GM21447 (cell line): ENCODE results near the gene GPR18.
"Not testable (repeated sequence)": the region's sequence is repeated elsewhere in the genome, so short reads cannot be mapped to it uniquely, and the experiment has no call there.

Source experiments
- ATAC-seq: cut with Tn5 transposase; IDR thresholded peaks from one replicate; pipeline ENCODE4 v1.9.1; 2021; ENCODE audit not compliant: unreplicated experiment

GPR18 gene

DNA sequence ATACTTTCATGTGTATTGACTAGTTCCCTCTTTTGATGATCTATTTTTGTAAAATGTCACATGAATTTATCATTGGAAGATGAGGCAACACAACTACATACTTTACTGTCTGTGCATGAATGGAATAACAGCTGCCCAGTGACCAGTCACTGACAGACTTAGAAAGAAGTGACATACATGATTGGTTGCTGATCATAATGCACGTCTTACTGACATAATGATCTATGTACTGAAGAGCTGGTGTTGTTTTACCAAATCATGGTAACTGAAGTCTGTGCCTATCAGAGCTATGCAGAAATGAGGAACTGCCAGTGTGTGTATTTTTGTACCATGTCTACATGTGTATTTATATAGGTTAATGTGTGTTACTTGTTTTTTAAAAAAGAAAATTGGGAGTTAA lies 26.5 kb downstream of the GPR18 start:
- ATAC-seq, result no peak

DNA sequence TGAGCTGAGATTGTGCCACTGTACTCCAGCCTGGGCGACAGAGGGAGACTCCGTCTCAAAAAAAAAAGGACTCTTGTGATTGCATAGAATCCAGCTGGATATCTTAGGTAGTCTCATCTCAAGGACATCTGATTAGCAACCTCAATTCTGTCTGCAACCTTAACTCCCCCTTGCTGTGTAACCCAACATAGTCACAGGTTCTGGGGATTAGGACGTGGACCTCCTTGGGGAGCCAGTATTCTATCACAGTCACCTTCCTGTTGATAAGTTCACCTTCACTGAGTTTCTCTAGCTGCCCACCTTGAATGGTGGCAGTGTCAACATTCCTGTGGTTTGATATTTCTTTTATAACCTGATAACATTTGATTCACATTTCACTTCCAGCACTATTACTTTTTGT lies 27.2 kb downstream of the GPR18 start:
- no peak for ATAC-seq

DNA sequence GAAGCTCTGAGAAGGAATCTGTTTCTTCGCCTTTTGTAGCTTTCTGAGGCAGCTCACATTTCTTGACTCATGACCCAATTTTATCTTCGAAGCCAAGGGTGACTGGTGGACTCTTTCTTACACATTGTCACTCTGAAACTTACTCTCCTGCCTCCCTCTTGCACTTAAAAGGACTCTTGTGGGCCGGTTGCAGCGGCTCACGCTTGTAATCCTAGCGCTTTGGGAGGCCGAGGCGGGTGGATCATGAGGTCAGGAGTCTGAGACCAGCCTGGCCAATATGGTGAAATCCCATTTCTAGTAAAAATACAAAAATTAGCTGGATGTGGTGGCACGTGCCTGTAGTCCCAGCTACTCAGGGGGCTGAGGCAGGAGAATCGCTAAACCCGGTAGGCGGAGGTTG lies 27.6 kb downstream of the GPR18 start:
- not testable (repeated sequence) for ATAC-seq

- ATAC-seq, result peak; percentile 92
Measured at GRCh38 chr13:99228737-99229691, 29.2 kb downstream of the GPR18 start.

DNA sequence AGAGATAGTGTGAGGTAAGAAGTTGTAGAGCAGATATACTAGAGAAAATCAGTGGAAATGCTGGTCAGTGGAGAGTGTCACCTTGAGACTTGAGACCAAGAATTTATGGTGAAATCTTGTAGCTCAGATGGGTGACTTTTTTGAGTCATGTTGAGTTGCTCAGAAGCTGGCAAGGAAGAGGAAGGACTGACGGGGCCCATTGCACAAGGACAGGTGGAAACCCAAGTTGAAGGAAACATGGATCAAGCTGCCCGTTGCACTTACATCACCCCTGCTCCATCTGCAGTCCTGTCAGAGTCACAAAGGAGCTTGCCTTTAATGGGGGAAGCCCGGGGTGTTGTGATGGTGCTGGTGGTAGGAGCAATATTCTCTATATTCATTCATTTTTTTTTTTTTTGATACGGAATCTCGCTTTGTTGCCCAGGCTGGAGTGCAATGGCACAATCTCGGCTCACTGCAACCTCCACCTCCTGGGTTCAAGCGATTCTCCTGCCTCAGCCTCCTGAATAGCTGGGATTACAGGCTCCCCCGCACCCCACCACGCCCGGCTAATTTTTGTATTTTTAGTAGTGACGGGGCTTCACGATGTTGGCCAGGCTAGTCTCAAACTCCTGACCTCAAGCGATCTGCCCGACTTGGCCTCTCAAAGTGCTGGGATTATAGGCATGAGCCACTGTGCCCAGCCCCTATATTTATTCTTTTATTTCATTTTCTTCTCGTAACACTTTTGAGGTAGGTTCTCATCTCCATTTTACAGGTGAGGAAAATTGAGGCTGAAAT lies 30.1 kb downstream of the GPR18 start:
- ATAC-seq, result no peak

DNA sequence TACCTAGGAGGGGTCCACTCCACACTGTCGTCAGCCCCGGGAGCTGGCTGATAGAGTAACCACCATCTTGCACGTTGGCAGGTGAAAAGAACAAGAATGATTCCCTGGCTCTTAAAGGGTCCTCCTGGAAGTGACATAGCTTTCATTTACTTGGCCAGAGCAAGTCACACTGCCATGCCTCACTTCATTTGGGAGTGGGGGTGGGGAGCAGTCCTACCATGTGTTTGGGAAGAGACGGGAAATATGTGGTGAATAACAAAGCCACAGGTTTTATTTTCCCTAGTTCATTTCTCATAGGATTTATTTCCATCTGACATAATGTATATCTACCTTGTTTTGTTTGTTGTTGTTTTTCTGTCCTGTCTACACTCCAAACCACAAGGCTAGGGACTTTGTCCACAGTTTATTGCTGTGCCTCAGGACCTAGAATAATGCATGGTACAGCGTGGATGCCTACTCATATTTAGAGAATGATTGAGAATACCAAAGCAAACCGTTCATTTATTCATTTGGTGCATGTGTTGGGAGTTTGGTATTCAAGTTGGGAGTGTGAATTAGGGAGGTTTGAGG lies 30.8 kb downstream of the GPR18 start:
- ATAC-seq, result no peak

GRCh38 chr13:99226513-99226912 lies 31.7 kb downstream of the GPR18 start:
- ATAC-seq, result no peak

- no peak for ATAC-seq
Measured at GRCh38 chr13:99225078-99225477, 33.1 kb downstream of the GPR18 start.

- no peak for ATAC-seq
Measured at GRCh38 chr13:99224021-99224420, 34.2 kb downstream of the GPR18 start.

DNA sequence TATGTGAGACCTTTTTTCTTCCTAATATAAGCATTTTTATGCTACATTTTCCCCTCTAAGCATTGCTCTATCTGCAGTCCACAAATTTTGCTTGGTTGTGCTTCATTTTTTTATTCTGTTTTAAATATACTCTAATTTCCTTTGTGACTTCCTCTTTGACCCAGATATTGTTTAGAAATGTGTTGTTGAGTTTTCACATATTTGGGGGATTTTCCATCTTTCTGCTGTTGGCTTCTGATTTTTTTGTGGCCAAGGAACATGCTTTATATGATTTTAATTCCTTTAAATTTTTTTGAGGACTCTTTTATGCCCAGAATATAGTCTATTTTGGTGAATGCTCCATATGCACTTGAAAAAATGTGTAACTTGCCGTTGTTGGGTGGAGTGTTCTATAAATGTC lies 34.6 kb downstream of the GPR18 start:
- no peak for ATAC-seq

GRCh38 chr13:99221567-99222239 lies 36.5 kb downstream of the GPR18 start:
- ATAC-seq, result no peak

DNA sequence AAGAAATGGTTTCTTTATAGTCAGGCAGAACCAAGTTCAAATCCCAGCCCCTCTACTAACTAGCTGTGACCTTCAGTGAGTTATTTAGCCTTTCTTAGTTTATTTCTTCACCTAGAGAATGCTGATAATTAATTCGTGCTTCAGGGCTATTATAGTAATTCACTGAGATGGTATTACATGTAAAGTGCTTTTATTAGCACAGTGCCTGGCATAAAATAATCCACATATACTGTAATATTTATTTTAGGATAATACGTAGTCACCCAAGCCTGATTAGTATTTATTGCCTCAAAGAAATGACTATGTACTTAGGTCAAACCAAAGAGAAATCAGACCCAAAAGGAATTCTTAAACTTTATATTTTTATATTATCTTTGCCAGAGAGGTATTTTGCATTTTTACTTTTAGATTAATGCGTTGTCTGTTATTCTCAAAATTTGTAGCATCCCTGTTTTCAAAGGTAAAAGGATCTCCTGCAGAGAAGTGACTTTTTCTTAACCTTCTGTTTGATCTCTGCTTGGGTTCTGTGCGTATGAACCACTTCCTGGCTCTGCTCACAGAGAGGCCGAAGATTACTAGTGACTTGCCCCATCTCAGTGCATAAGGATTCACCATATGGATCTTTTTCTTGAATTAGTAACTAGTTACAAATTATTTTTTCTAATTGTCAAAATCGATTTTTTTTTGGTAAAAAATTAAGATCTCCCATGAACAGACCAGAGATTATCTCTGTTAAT lies 37.8 kb downstream of the GPR18 start:
- ATAC-seq, result no peak

DNA sequence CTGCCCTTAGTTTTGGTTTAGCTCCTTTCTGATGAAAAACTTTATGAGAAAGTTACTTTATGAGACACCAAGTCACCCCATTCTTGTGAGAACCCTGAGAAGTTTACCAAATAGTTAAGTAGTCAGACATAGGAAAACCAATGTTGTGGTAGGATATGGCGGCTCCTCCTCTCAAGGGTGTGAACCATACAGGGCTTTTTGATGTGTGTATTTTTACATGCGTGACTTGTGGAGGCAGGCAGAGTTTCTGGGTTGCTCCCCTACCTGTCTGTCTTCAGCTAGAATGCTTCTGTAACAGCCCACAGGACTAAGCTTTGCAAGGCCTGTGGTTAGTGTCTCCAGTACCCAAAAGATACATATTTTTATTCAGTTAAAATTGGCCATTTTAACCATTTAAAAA lies 39.2 kb downstream of the GPR18 start:
- ATAC-seq, result peak; percentile 53

DNA sequence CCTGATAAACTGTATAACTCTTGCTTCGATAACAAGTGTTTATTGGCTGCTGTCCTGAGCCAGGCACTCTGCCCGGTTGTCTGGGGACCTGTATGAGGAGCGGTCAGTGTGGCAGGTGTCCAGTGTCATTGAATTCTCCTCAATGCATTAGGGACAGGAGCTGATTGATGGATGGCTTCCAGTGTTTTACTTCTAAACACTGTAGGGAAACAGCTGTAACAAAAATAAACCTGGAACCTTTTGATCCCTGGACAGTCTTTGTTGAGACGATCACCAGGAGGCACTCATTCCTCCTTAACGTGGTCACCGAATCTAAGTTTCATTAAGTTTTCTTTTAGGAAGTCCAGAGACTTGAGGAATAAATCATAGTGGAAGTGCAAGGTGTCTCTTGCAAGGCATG lies 39.6 kb downstream of the GPR18 start:
- ATAC-seq, result no peak

DNA sequence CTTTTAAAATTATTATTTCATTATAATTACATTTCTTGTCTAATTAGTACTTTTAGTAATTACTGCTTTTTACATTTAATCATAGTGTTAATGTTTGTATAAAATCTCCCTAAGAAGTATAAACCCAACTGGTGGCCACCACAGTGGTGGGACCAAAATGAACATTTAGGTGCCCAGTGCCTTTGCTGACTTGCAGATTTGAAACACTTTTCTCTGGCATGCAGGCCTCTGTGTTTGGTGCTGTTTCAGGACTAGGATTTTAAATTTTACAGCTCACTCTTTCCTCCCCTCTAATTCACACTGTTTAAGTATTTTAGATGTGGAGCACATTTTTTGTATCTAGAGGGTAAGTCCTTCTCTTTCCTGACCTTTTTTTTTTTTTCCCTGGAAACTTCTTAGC lies 40.1 kb downstream of the GPR18 start:
- ATAC-seq, result no peak

GRCh38 chr13:99217461-99218110 lies 40.6 kb downstream of the GPR18 start:
- ATAC-seq, result no peak

GRCh38 chr13:99215184-99215830 lies 42.9 kb downstream of the GPR18 start:
- ATAC-seq, result no peak

DNA sequence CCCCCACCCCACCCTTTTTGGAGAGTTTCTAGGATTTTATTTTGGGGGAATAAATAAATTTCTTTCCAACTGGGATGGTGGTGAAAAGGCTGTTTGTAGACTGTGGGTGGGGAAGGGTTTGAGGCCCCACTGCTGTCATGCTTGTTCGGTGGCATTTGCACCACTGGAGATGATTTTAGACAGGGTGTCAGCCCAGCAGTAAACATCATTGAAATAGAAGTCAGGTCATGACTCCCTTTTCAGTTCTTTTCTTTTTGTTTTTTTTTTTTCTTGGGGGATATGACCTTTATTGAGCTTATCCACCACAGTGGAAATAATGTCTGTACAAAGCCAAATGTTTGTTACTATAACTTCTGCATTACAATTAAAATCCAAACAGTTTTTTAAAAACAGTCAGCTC lies 43.4 kb downstream of the GPR18 start:
- ATAC-seq, result no peak

GRCh38 chr13:99214232-99214631 lies 43.9 kb downstream of the GPR18 start:
- peak; percentile 75 for ATAC-seq
